K562 (cell line): ENCODE results near the gene PANK2. TPM values are rescaled to one million over a fixed set of nuclear protein-coding genes. Genes with fewer than 3 reads are reported as not detected.

Source experiments
- ATAC-seq: fragments of 200-7000 bp; cut with Tn5 transposase; 3 replicates; pipeline ENCODE4 v1.9.1; 2020; ENCODE audit warnings: moderate library complexity
- BruUV-seq: library from RNA; stranded (reverse); fragments of 400-500 nt; replicated peaks from 2 replicates; lab custom pipeline; 2021; lab: Mats Ljungman, UMichigan
- CTCF ChIA-PET: fragments of 300-600 bp; formaldehyde crosslinking; extraction: SDS; loops from one replicate; lab custom pipeline; 2021; ENCODE audit warnings: low intra/inter-chr PET ratio; lab: Yijun Ruan, JAX
- POLR2A ChIA-PET: fragments of 300-600, 350-650 bp; sonication (Branson Sonifier 250); formaldehyde crosslinking; extraction: SDS; loops from one replicate; lab custom pipeline; 2021; ENCODE audit warnings: antibody characterized with exemption, inconsistent platforms; lab: Yijun Ruan, JAX
- DNase-seq, 4 experiments: peaks; one replicate each; pipeline versions ENCODE4 v3.0.0 to v3.0.0-alpha.2; 2011 to 2018; ENCODE audit warnings: low spot score in 3 of 4, mixed read lengths in 3 of 4; ENCODE audit errors: extremely low read depth in 1 of 4
- FAIRE-seq: peaks from 2 replicates; lab custom pipeline; 2011; peaks lifted over from hg19 to GRCh38; lab: Jason Lieb, UNC
- H2AFZ ChIP-seq: 2 replicates; pipeline ENCODE4 v1.6.0; 2011; ENCODE audit warnings: low read depth, low read length, control low read depth, inconsistent platforms
- H3K27ac ChIP-seq: fragments of 200-600 bp; 3 replicates; pipeline ENCODE4 v1.8.0; 2011; ENCODE audit warnings: low read depth, mild to moderate bottlenecking, control low read depth, inconsistent platforms, low read length, moderate library complexity, mixed read lengths; ENCODE audit errors: extremely low read depth
- H3K27me3 ChIP-seq, 2 experiments: fragments of 300-600 bp in 1 of 2; 2 replicates in 1 of 2; 3 replicates in 1 of 2; pipeline versions ENCODE4 v1.6.0 to v1.8.0; 2011; ENCODE audit warnings: inconsistent platforms in 2 of 2, low read length in 2 of 2, mild to moderate bottlenecking in 1 of 2, mixed read lengths in 1 of 2, moderate library complexity in 1 of 2; ENCODE audit not compliant: control insufficient read depth in 2 of 2, insufficient read depth in 2 of 2
- H3K36me3 ChIP-seq: fragments of 300-600 bp; 3 replicates; pipeline ENCODE4 v1.8.0; 2011; ENCODE audit warnings: mild to moderate bottlenecking, low read length, inconsistent platforms; ENCODE audit not compliant: control insufficient read depth, insufficient read depth
- H3K4me1 ChIP-seq, 2 experiments: fragments of 200-600 bp in 1 of 2; replicated peaks in 1 of 2; 2 replicates in 1 of 2; 3 replicates in 1 of 2; pipeline versions ENCODE4 v1.5.1 to v1.8.0; 2011; ENCODE audit warnings: inconsistent platforms in 2 of 2, low read length in 2 of 2, mild to moderate bottlenecking in 1 of 2, mixed read lengths in 1 of 2, moderate library complexity in 1 of 2; ENCODE audit not compliant: control insufficient read depth in 2 of 2, insufficient read depth in 2 of 2
- H3K4me2 ChIP-seq: 2 replicates; pipeline ENCODE4 v1.6.1; 2011; ENCODE audit warnings: low read length, control low read depth, inconsistent platforms, mixed read lengths; ENCODE audit not compliant: insufficient read depth
- H3K4me3 ChIP-seq: fragments of 200-600 bp; sonication (generic), shearing (Covaris generic); 2 replicates; pipeline ENCODE4 v1.5.1; 2016; ENCODE audit warnings: control low read depth, inconsistent platforms
- H3K79me2 ChIP-seq: fragments of 200-600 bp; 3 replicates; pipeline ENCODE4 v1.8.0; 2011; ENCODE audit warnings: low read length, inconsistent platforms; ENCODE audit not compliant: control insufficient read depth, insufficient read depth
- H3K9ac ChIP-seq, 2 experiments: 2 replicates each; pipeline versions ENCODE4 v1.6.0 to v1.6.1; 2011; ENCODE audit warnings: low read depth in 2 of 2, low read length in 2 of 2, control low read depth in 1 of 2, inconsistent platforms in 1 of 2, mild to moderate bottlenecking in 1 of 2, mixed read lengths in 1 of 2; ENCODE audit not compliant: insufficient read depth in 1 of 2
- H3K9me1 ChIP-seq: one replicate; pipeline ENCODE4 v1.6.0; 2011; ENCODE audit warnings: inconsistent platforms, mild to moderate bottlenecking, low read length, moderate library complexity; ENCODE audit not compliant: control insufficient read depth, insufficient read depth
- H3K9me3 ChIP-seq: replicated peaks from 2 replicates; pipeline ENCODE4 v1.5.1; 2011; ENCODE audit warnings: low read depth, low read length, inconsistent platforms; ENCODE audit not compliant: control insufficient read depth, insufficient read depth
- H4K20me1 ChIP-seq: replicated peaks from 2 replicates; pipeline ENCODE4 v1.6.1; 2011; ENCODE audit warnings: low read length, inconsistent platforms, mixed read lengths; ENCODE audit not compliant: control insufficient read depth, insufficient read depth
- DPF2 ChIP-seq: fragments of 450-650 bp; IDR thresholded peaks from 2 replicates; pipeline ENCODE4 v1.6.1; 2016
- FOXK1 ChIP-seq: sonication (generic); formaldehyde crosslinking; IDR thresholded peaks from 2 replicates; pipeline ENCODE4 v1.8.0; 2022; ENCODE audit warnings: missing genetic modification reagents, mild to moderate bottlenecking, borderline replicate concordance
- HMGXB4 ChIP-seq: sonication (generic); formaldehyde crosslinking; IDR thresholded peaks from 2 replicates; pipeline ENCODE4 v1.8.1; 2023; ENCODE audit warnings: mild to moderate bottlenecking, missing genetic modification reagents
- KDM4B ChIP-seq, 2 experiments: fragments of 450-650 bp in 1 of 2; sonication (generic) in 1 of 2; IDR thresholded peaks; 2 replicates each; pipeline ENCODE4 v1.6.1; 2016 to 2017; ENCODE audit warnings: borderline replicate concordance in 2 of 2, antibody characterized with exemption in 1 of 2, low read depth in 1 of 2, mild to moderate bottlenecking in 1 of 2
- MCM7 ChIP-seq, 2 experiments: fragments of 450-650 bp; IDR thresholded peaks; 2 replicates each; pipeline ENCODE4 v1.6.1; 2016 to 2018
- PRMT5 ChIP-seq: sonication (generic); formaldehyde crosslinking; IDR thresholded peaks from 2 replicates; pipeline ENCODE4 v1.5.0; 2020; ENCODE audit warnings: missing genetic modification reagents
- ZC3H4 ChIP-seq: sonication (generic); formaldehyde crosslinking; IDR thresholded peaks from 2 replicates; pipeline ENCODE4 v1.9.0; 2021; ENCODE audit warnings: missing genetic modification reagents, borderline replicate concordance
- WGBS: fragments of 100-300 bp; shearing (Covaris generic); methylation state at CpG from one replicate; pipeline ENCODE4 v1.1.6; 2016; ENCODE audit warnings: low coverage, mixed read lengths; ENCODE audit not compliant: insufficient coverage; ENCODE audit errors: missing lambda C conversion rate; 5-methylcytosine and 5-hydroxymethylcytosine counted together
- in situ Hi-C: fragments of 300-500 bp; cut with MboI; formaldehyde crosslinking; loops from 4 replicates; pipeline ENCODE4 v1.15.0; 2018; ENCODE audit warnings: inconsistent platforms, mixed read lengths
- intact Hi-C: fragments of 100-400 bp; cut with micrococcal nuclease; formaldehyde crosslinking; loops from 2 replicates; pipeline ENCODE4 v1.14.2; 2022
- polyA plus RNA-seq, 8 experiments: library from polyadenylated mRNA; depleted of rRNA in 4 of 8; stranded (reverse) in 5 of 8; unstranded in 3 of 8; fragments of >200 nt; fragmentation: Nextera tagmentation in 2 of 8; fragmentation: Illumina TruSeq in 1 of 8; extraction: Ambion mirVana in 2 of 8; extraction: Trizol in 1 of 8; gene quantifications; 2 replicates each; pipeline versions ENCODE4 v1.2.1 to v1.2.3, GENCODE V29; 2011 to 2014; ENCODE audit warnings: inconsistent platforms in 1 of 8, missing spikeins in 1 of 8
- total RNA-seq, 7 experiments: library from RNA; depleted of rRNA in 6 of 7; stranded (reverse); fragments of >200 nt in 6 of 7; fragmentation: Illumina TruSeq in 2 of 7; extraction: Trizol in 2 of 7; gene quantifications; 2 replicates each; pipeline versions ENCODE4 v1.2.1 to v1.2.3, GENCODE V29; 2011 to 2021; ENCODE audit warnings: low replicate concordance in 1 of 7

PANK2 gene
- total and polyA plus RNA-seq, 9 of the 15 experiments (the other 6 are each of a cell fraction or from before 2014, with no cell fraction given) = 14.9 to 43.5 (median 31.4) TPM

GRCh38 chr20:3887876-3888620, 1.1 kb upstream of the PANK2 start:
- H4K20me1 ChIP-seq = peaks cover 21% of the 10 kb centered on the region
- H3K27me3 ChIP-seq = no peaks in the 10 kb centered on the region
- H3K36me3 ChIP-seq = peaks cover 25% of the 10 kb centered on the region; the same call in 2 of the 3 replicates
- peaks cover 56% of the 10 kb centered on the region for H3K79me2 ChIP-seq
- H3K4me3 ChIP-seq = peak overlapping the region; percentile 95
- POLR2A ChIA-PET = interaction anchor here (0.6 to 1.0 kb wide), 2 partner anchors 11 to 14 kb away, joined by 3 to 5 read pairs; no protein-coding TSS in a partner anchor
- intact Hi-C loops = loop anchor here (2.0 to 5.0 kb wide), 2 partner anchors 187 to 204 kb away; no protein-coding TSS in a partner anchor
- no peak for DNase-seq
- WGBS = 34% methylated on average over 14 of the region's 15 CpGs
- H3K9me1 ChIP-seq = no peaks in the 10 kb centered on the region
- H3K4me1 ChIP-seq = peaks cover 7 to 9% of the 10 kb centered on the region in 2 experiments; a peak in 4 of 5 replicates
- H2AFZ ChIP-seq = no peak overlapping the region
- H3K9me3 ChIP-seq = no peaks in the 10 kb centered on the region
- in situ Hi-C loops = no loop called here
- CTCF ChIA-PET = no interaction called here
- TSS peak; percentile 66 for BruUV-seq
- H3K9ac ChIP-seq = peak overlapping the region; percentile 94 to 96; a peak in 3 of 4 replicates
- 0 out of 2 replicates have a peak, but pooled peaks have one; percentile 4 for TF ChIP-seq HMGXB4 (CRISPR knock-in tag)
- no peak for TF ChIP-seq KDM4B (IDR thresholded peaks at IDR 0.05; ENCODE audit: borderline replicate concordance in 2 of 2, low read depth in 1 of 2)
- TF ChIP-seq ZC3H4 (CRISPR knock-in tag) = no peak
- TF ChIP-seq FOXK1 = no peak
- no peak for TF ChIP-seq DPF2
- no peak for TF ChIP-seq MCM7 (IDR thresholded peaks at IDR 0.05)
- no peak for TF ChIP-seq PRMT5 (CRISPR knock-in tag)
- FAIRE-seq = no peak
- ATAC-seq = no peak
- no peak overlapping the region for H3K27ac ChIP-seq
- peak overlapping the region; percentile 89 for H3K4me2 ChIP-seq
